ENCODE data around the gene CEP120. TPM values are rescaled to one million over a fixed set of nuclear protein-coding genes. Genes with fewer than 3 reads are reported as not detected.

Gene CEP120
- total RNA-seq, 4 donors from 2014 or later = 3.9 to 7.8 (median 7.6) TPM

GRCh38 chr5:123358751-123359150 is 64.5 kb downstream of the CEP120 start:
- no peaks in the 10 kb centered on the region for H3K36me3 ChIP-seq
- no peaks in the 10 kb centered on the region for H3K27me3 ChIP-seq
- intact Hi-C loops (cut with DNase I; ENCODE audit: low total_unique reads) = no loop called here
- ATAC-seq = no peak
- in situ Hi-C loops (cut with MboI; ENCODE audit: low sequenced_read_pairs in 4 of 4) = loop anchor here in 3 of 4 donors (25.0 kb wide), 1 partner anchor 846 kb away; no protein-coding TSS in a partner anchor
- no peaks in the 10 kb centered on the region for H3K9me3 ChIP-seq
- no peak for DNase-seq
- no peaks in the 10 kb centered on the region for H3K4me1 ChIP-seq
- TF ChIP-seq POLR2A (IDR thresholded peaks at IDR 0.05) (no peak), CTCF (IDR thresholded peaks at IDR 0.05 in 4 of 5, conservative IDR thresholded peaks at IDR 0.05 in 1 of 5) (no peak)
- H3K27ac ChIP-seq = no peak overlapping the region
- H3K4me3 ChIP-seq = no peak overlapping the region

DNA sequence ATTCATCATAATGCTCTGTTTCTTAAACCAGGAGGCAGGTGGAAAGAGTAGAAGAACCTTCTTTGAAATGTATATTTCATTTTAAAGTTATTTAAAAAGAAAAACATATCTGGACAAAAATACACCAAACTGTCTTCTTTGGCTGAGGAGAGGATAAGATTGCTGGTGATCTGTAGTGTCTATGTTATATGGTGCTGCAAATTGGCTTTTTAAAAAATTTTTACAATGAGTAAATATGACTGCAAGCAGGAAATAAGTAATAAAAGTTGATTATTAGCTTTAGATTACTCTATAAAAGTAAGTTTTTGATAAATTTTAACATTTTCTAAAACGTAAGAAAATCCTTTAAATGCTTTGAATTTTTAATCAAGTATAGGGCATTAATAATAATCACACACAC is 64.9 kb downstream of the CEP120 start:
- TF ChIP-seq POLR2A (IDR thresholded peaks at IDR 0.05) = no peak
- TF ChIP-seq CTCF (IDR thresholded peaks at IDR 0.05 in 4 of 5, conservative IDR thresholded peaks at IDR 0.05 in 1 of 5) = no peak
- Histone ChIP-seq H3K4me1 (no peaks in the 10 kb centered on the region), H3K9me3 (no peaks in the 10 kb centered on the region), H3K36me3 (no peaks in the 10 kb centered on the region), H3K27me3 (no peaks in the 10 kb centered on the region), H3K27ac (no peak overlapping the region), H3K4me3 (no peak overlapping the region)
- intact Hi-C loops (cut with DNase I; ENCODE audit: low total_unique reads) (no loop called here), in situ Hi-C loops (cut with MboI; ENCODE audit: low sequenced_read_pairs in 4 of 4) (loop anchor here in 3 of 4 donors (25.0 kb wide), 1 partner anchor 846 kb away; no protein-coding TSS in a partner anchor)
- DNase-seq = no peak
- ATAC-seq = no peak

- in situ Hi-C loops (cut with MboI; ENCODE audit: low sequenced_read_pairs in 4 of 4) = loop anchor here in 3 of 4 donors (25.0 kb wide), 1 partner anchor 840 kb away; no protein-coding TSS in a partner anchor
- no peak for DNase-seq
Measured at GRCh38 chr5:123351820-123352219, 71.4 kb downstream of the CEP120 start.

DNA sequence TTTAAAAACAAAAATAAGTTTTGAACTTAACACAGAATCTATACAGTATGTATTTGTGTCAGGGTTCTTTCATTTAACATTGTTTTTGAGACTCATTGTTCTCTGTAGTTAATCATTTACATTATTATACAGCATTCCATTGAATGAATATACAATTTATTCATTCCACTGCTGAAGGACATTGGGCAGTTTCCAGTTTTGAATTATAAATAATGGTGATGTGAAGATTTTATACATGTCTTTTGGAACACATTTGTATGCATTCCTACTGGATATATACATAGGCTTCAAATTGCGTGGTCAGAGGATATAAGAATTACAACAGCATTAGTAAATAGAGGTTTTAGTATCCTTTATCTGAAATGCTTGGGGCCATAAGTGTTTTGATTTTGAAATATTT is 72.0 kb downstream of the CEP120 start:
- no peaks in the 10 kb centered on the region for H3K9me3 ChIP-seq
- DNase-seq (no peak), ATAC-seq (no peak)
- no peak overlapping the region for H3K27ac ChIP-seq
- intact Hi-C loops (cut with DNase I; ENCODE audit: low total_unique reads) = no loop called here
- H3K36me3 ChIP-seq = peaks cover 0 to 5% of the 10 kb centered on the region in 2 donors
- TF ChIP-seq POLR2A (IDR thresholded peaks at IDR 0.05) = no peak
- no peak for TF ChIP-seq CTCF (IDR thresholded peaks at IDR 0.05 in 4 of 5, conservative IDR thresholded peaks at IDR 0.05 in 1 of 5)
- H3K4me3 ChIP-seq = no peak overlapping the region
- H3K4me1 ChIP-seq = no peaks in the 10 kb centered on the region
- H3K27me3 ChIP-seq = no peaks in the 10 kb centered on the region
- in situ Hi-C loops (cut with MboI; ENCODE audit: low sequenced_read_pairs in 4 of 4) = loop anchor here in 3 of 4 donors (25.0 kb wide), 1 partner anchor 839 kb away; no protein-coding TSS in a partner anchor

More at GRCh38 chr5:123351820-123352219, 71.4 kb downstream of the CEP120 start:
- intact Hi-C loops (cut with DNase I; ENCODE audit: low total_unique reads) = no loop called here
- Histone ChIP-seq H3K36me3 (peaks cover 0 to 5% of the 10 kb centered on the region in 2 donors), H3K9me3 (no peaks in the 10 kb centered on the region), H3K4me3 (no peak overlapping the region), H3K4me1 (no peaks in the 10 kb centered on the region), H3K27me3 (no peaks in the 10 kb centered on the region), H3K27ac (no peak overlapping the region)
- ATAC-seq = no peak
- TF ChIP-seq POLR2A (IDR thresholded peaks at IDR 0.05) (no peak), CTCF (IDR thresholded peaks at IDR 0.05 in 4 of 5, conservative IDR thresholded peaks at IDR 0.05 in 1 of 5) (no peak)

- ATAC-seq (no peak), DNase-seq (no peak)
- Histone ChIP-seq H3K4me3 (no peak overlapping the region), H3K9me3 (no peaks in the 10 kb centered on the region), H3K4me1 (no peaks in the 10 kb centered on the region), H3K27ac (no peak overlapping the region), H3K36me3 (peaks cover 0 to 5% of the 10 kb centered on the region in 2 donors), H3K27me3 (no peaks in the 10 kb centered on the region)
- no peak for TF ChIP-seq CTCF (IDR thresholded peaks at IDR 0.05 in 4 of 5, conservative IDR thresholded peaks at IDR 0.05 in 1 of 5)
- TF ChIP-seq POLR2A (IDR thresholded peaks at IDR 0.05) = no peak
- in situ Hi-C loops (cut with MboI; ENCODE audit: low sequenced_read_pairs in 4 of 4) (loop anchor here in 3 of 4 donors (25.0 kb wide), 1 partner anchor 838 kb away; no protein-coding TSS in a partner anchor), intact Hi-C loops (cut with DNase I; ENCODE audit: low total_unique reads) (no loop called here)
Measured at GRCh38 chr5:123350742-123351141, 72.5 kb downstream of the CEP120 start.

Data from gastrocnemius medialis (tissue), 4 donors.